NCI-H748 (cell line): Measurements from ENCODE around the gene CD2AP.
"Not testable (repeated sequence)": the region's sequence is repeated elsewhere in the genome, so short reads cannot be mapped to it uniquely, and the experiment has no call there.

ENCODE experiments used
- DNase-seq: peaks from one replicate; lab custom pipeline; 2025; ENCODE audit not compliant: unreplicated experiment; lab: John Stamatoyannopoulos, UW

The CD2AP gene

DNA sequence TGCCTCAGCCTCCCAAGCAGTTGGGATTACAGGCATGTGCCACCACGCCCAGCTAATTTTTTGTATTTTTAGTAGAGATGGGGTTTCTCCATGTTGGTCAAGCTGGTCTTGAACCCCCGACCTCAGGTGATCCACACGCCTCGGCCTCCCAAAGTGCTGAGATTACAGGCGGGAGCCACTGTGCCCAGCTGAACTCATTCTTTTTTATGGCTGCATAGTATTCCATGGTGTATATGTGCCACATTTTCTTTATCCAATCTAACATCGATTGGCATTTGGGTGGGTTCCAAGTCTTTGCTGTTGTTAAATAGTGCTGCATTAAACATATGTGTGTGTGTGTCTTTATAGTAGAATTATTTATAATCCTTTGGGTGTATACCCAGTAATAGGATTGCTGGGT is 78.9 kb downstream of the CD2AP start:
- not testable (repeated sequence) for DNase-seq

DNA sequence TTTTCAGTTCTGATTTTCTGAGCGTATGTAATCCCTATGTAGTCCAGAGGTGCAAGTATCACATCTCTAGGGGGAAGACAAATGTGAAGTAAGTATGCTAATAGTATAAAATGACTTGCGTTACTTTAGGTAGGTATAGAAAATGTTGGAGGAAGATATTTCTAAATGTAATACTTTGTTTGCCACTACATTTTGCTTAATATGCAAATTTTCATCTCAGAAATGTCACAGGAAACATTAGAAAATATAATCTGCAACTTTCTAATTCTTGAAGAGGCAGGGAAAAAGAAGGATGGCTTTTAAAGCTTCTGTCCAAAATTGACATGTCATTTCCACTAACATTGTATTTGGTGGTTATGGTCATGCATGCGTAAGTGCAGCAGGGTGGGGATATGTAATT is 85.6 kb downstream of the CD2AP start:
- DNase-seq: no peak

- not testable (repeated sequence) for DNase-seq
These were observed 89.0 kb downstream of the CD2AP start for GRCh38 chr6:47566602-47567001.

- no peak for DNase-seq
These were observed 90.0 kb downstream of the CD2AP start for GRCh38 chr6:47567586-47567985.

DNA sequence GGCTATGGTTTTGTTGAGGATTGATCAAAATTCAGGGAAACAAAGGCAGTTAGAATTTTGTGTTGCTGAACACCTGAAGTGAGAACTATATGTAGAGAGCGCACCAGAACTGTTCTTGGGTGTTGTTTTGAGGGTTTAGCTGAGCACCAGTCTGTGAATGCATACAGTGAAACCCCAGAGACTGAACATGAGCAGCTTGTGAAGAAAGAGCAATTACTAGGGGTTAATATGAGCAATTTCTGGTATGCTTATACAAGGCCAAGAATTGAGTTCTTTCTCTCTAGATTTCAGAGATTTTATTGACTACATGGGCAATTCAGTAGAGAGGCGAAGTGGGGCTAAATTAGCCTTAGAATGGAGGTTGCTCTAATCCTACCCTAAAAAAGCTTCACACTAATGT is 93.9 kb downstream of the CD2AP start:
- no peak for DNase-seq

DNA sequence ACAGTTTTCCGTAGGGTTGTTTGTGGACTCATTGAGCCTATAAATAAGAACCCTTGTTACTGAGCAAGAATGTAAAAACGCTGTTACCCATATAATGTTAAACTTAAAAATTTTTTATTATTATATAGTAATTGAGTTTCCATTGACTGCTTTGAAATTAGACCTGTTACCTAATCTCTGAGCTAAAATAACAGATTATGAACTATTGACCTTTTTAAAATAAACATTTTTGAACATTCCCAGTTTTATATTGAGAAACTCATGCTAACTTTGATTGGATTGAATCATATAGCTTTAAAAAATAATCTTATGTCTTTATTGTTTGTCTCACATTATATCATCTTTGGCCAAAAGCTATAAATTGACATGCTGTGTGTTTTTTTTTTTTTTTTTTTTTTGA is 95.5 kb downstream of the CD2AP start:
- DNase-seq: no peak

DNA sequence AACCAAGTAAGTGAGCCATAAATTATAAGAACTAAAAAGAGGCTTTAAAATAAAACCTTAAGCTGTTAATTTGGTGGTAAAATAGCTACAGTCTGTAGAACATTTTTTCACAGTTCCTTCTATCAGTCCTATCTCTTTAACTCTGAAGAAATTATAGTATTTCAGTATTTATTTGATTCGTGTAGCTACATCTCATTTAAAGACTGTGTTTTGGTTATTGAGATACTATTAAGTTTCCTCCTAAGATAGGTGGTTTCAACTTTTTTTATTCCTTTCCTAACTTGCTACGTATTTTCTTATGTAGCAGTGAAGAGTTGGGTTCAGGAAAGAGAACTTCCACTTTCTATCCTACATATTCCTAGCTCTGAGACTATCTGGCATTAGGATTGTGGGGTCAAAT is 97.2 kb downstream of the CD2AP start:
- DNase-seq: no peak

GRCh38 chr6:47579040-47579439 is 101.5 kb downstream of the CD2AP start:
- DNase-seq: no peak

GRCh38 chr6:47581591-47581990 is 104.0 kb downstream of the CD2AP start:
- no peak for DNase-seq

GRCh38 chr6:47587493-47587892 is 109.9 kb downstream of the CD2AP start:
- DNase-seq: no peak

DNA sequence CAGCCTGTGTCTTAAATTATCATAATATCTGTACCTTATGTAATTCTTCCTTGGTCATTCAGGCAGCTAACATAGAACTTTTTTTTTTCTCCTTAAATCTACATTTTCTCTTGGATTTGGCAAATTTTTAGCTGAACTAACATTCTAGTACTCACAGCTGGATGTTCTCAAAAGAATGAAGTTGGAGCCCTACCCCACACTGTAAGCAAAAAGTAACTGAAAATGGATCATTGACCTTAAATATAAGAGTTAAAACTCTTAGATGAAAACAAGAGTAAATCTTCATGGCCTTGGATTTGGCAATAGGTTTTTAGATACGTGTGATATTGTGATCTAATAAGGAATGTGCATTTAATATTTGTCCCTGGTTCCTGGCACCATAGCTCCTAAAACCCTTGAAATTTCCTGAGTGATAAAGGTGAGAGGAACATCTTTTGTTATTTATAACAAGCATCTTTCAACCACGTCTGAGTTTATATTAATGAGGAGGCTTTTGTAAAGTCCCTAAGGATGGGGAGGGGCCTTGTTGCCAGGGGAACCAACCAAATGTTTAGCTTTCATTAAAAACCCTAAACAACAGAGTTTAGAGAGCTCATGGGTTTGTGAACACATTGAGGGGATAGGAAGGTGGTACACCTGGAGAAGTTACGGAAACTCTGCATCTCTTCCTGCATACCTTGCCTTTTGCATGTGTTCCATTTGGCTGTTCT is 114.7 kb downstream of the CD2AP start:
- DNase-seq: peak; percentile 51

DNA sequence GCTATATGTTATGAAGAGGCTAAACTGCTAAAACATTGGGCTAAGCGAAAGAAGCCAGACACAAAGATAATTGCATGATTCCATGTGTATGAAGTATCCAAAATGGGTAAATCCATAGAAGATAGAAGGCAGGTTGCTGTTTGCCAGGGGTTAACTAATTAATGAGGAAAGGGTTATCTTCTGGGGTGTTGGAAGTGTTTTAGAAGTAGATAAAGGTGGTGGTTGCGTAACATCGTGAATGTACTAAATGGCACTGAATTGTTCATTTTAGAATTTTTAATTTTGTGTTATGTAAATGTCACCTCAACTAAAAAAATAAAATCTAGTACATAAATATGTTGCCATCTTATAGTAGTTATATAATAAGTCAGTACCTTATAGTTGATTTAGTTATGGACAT is 116.4 kb downstream of the CD2AP start:
- DNase-seq: no peak

- peak; percentile 30 for DNase-seq
These were observed 118.2 kb downstream of the CD2AP start for GRCh38 chr6:47595785-47596184.

DNA sequence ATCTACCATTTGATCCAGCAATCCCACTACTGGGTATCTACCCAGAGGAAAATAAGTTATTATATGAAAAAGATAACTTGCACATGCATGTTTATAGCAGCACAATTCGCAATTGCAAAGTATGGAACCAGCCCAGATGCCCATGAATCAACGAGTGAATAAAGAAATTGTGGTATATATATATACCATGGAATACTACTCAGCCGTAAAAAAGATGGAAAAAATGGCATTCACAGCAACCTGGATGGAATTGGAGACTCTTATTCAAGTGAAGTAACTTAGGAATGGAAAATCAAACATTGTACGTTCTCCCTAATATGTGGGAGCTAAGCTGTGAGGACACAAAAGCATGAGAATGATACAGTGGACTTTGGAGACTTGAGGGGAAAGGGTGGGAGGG is 120.8 kb downstream of the CD2AP start:
- DNase-seq: no peak

DNA sequence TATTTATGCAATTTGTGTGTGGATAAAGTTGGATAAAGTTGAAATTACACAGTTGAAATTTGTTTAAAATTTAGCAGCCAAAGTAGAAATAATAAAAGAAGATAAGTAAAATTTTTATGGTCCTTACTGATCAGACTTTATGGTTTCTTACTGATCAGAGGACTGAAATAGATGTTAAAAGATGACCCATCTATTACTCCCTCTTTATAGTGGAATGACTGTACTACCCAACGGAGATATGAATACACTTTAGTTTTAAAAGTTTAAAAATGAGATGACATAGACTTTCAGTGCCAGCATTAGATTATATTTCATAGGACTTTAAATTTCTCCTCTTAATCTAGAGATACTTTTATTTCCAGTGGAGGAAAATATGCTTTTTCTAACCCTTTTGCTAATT is 121.9 kb downstream of the CD2AP start:
- DNase-seq: no peak

DNA sequence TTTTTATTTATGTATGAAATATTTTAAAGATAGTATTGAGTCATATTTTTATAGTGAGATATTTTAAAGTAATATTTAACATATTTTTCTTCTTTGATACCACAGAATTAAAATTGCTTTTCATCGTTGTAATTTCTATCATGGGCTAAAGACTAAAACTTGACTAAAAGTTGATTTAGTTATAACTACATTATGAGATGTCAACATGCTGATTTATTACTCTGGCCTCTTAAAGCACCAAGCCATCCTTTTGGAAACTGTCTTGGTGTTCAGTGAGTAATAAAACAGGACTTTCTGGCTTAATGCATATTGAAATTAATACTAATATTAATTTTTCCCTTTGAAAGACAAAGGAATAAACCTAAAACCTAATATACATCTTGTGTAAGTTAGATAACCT is 125.6 kb downstream of the CD2AP start:
- no peak for DNase-seq

DNA sequence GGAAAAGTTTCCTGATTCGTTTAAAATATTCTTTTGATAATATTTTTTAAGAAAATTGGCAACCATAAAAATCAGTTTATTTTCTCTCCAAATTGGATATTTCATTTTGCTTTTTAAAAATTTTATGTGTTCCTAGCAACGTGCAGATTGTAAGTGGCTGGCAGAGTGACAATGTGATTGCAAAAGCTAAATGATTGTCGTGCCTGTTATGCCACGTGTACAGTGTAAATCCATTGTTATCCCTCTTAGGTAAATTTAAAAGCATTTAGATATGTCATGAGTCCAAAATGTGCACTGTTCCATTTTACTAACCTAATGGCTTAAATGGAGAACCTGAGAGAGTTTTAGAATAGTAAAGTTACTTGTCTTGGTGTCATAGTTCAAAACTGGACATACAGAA is 126.4 kb downstream of the CD2AP start:
- no peak for DNase-seq

DNA sequence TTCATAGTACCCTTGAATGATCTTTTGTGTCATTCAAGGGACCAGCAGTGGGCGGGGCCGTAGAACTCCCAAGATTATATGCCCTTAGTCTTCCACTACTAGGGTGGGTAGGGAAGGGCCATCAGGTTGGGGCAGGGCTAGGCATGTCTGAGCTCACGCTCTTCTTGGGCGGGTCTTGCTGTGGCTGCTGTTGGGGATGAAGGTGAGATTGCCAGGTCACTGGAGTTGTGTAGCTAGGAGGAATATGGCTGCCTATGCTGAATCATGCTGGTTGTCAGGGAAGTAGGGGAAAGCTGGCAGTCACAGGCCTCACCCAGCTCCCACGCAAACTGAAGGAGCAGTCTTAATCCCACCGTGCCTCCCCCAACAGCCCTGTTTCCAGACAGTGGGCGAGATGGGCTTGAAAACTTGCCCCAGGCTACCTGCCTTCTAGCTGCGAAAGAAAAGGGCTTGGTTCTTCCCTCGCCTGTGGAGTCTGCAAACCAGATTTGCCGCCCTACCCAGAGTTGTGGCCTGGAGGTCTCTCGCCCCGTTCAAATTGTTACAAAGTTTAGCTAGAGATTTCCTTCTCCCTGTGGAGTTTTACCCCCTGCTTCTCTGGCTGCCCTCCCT is 144.4 kb downstream of the CD2AP start:
- no peak for DNase-seq

- DNase-seq: no peak
These were observed 149.2 kb downstream of the CD2AP start for GRCh38 chr6:47626782-47627181.

GRCh38 chr6:47628448-47629272 is 151.1 kb downstream of the CD2AP start:
- no peak for DNase-seq

DNA sequence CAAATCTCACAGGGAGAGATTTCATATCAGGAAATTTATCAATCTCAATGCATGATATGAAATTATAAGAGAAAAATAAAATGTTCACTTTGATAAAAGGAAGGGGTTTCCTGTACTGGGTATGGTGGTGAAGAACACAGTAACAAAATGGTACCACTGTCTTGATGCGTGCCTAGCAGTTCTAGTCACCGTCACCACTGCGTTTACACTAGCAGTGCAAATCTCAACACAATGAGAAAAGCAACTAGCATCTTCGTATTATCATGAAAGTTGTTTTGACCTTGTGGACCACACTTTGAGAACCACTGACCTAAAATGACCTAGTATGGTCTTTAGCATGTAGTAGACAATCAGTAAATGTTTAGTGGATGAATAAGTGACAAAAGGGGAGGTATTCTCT is 152.4 kb downstream of the CD2AP start:
- DNase-seq: no peak

DNA sequence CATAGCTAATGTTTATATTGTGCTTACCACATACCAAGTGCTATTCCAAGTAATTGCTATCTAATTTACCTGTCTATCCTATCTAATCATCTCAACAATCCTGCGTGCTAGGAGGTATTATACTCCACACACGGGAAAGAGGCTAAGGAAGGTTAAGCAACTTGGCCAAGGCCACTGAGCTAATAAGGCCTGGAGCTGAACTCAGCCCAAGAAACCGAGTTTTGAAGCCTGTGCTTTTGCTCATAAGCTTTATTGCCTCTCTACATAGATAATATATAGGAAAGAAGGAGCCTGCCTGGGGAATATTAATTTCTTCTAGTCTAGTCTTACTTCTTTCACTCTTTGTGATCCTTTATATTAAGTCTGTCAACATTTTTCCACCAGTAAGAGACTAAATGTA is 153.0 kb downstream of the CD2AP start:
- DNase-seq: no peak
